Colonic mucosa (tissue), 4 donors: ENCODE data around the gene RBBP8NL. TPM values are rescaled to one million over a fixed set of nuclear protein-coding genes. Genes with fewer than 3 reads are reported as not detected.

Experiments
- DNase-seq: peaks from one replicate; pipeline ENCODE4 v3.0.0-alpha.2; 2020
- H3K27ac ChIP-seq: fragments of 200-600 bp; one replicate; pipeline ENCODE4 v1.8.0; 2021
- H3K27me3 ChIP-seq: fragments of 200-600 bp; one replicate; pipeline ENCODE4 v1.8.0; 2021
- H3K36me3 ChIP-seq: fragments of 200-600 bp; one replicate; pipeline ENCODE4 v1.8.0; 2021
- H3K4me1 ChIP-seq: fragments of 200-600 bp; one replicate; pipeline ENCODE4 v1.8.0; 2021; ENCODE audit warnings: mild to moderate bottlenecking
- H3K4me3 ChIP-seq: fragments of 200-600 bp; one replicate; pipeline ENCODE4 v1.8.0; 2021
- H3K9ac ChIP-seq, 2 donors: one replicate each; pipeline ENCODE4 v1.7.0; 2013; ENCODE audit warnings: control low read depth in 2 of 2, low read depth in 2 of 2, low read length in 2 of 2
- H3K9me3 ChIP-seq: fragments of 200-600 bp; one replicate; pipeline ENCODE4 v1.8.0; 2021
- intact Hi-C: fragments of 100-400 bp; cut with DNase I; formaldehyde crosslinking; loops from one replicate; pipeline ENCODE4 v1.14.1; 2022
- total RNA-seq, 2 donors: library from RNA; stranded (reverse); fragmentation: NEBNext Ultra II Directional in 1 of 2; extraction: Animal tissue kit (Norgen Biotek cat#: 25700) in 1 of 2; gene quantifications; one replicate each; pipeline ENCODE4 v1.2.1, GENCODE V29; 2021
- TF ChIP-seq, protein P1 (sequence below): fragments of 200-600 bp; IDR thresholded peaks from one replicate; pipeline ENCODE4 v1.8.0; 2022; ENCODE audit warnings: antibody characterized with exemption, mild to moderate bottlenecking
- donor health status: healthy.
- donor health status: DM: no; HTN: no; CAD: no.
- donor health status: DM: no; HTN: no; CAD: no.

RBBP8NL gene
- total RNA-seq, 2 donors from 2014 or later = 5.9 to 12.5 TPM

DNA sequence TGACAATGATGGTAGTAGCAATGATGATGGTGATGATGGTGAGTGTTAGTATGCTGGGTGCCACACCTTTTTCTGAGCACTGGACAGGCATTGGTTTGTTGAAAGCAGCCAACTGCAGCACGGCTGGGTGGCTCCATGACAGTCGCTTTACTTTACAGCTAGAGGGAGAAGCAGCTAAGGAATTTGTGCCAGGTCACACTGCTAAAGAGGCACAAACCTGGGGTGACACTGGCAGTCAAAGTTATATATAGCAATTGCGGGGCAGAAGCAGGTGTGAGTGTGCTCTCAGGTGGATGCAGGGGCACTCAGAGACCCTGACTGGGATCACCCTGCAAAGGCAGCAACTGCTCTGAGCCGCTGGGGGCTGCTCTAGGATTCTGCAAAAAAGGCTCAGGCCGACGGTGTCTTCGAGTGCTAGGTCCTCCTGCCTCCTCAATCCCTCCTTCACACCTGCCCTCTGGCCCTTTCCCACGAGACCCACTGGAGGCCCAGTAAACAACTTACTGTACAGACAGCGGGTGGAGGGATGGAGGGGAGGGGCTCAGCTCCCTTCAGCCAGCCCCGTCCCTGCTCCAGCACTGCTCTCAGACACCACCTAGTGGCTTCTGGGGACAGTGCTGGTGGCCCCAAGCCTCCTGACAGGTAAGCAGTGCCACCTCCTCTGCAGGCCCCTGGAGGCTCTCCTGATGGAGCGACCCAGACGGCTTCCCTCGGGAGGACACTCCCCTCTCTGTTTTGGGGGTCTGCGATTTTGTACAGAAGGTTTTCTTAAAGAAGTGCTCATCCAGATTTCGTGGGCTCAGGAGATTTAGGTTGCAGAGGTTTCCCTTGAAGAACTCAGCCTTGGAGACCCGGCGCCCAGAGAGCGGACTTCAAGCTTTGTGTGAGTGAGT lies 44.8 kb downstream of the RBBP8NL start:
- H3K36me3 ChIP-seq = no peaks in the 10 kb centered on the region
- H3K4me1 ChIP-seq = peaks cover under 1% of the 10 kb centered on the region
- TF ChIP-seq, protein P1, sequence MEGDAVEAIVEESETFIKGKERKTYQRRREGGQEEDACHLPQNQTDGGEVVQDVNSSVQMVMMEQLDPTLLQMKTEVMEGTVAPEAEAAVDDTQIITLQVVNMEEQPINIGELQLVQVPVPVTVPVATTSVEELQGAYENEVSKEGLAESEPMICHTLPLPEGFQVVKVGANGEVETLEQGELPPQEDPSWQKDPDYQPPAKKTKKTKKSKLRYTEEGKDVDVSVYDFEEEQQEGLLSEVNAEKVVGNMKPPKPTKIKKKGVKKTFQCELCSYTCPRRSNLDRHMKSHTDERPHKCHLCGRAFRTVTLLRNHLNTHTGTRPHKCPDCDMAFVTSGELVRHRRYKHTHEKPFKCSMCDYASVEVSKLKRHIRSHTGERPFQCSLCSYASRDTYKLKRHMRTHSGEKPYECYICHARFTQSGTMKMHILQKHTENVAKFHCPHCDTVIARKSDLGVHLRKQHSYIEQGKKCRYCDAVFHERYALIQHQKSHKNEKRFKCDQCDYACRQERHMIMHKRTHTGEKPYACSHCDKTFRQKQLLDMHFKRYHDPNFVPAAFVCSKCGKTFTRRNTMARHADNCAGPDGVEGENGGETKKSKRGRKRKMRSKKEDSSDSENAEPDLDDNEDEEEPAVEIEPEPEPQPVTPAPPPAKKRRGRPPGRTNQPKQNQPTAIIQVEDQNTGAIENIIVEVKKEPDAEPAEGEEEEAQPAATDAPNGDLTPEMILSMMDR = peak; percentile 95
- peak; percentile 77 for DNase-seq
- H3K9ac ChIP-seq = no peak overlapping the region
- H3K9me3 ChIP-seq = no peaks in the 10 kb centered on the region
- no peak overlapping the region for H3K4me3 ChIP-seq
- H3K27me3 ChIP-seq = no peaks in the 10 kb centered on the region
- intact Hi-C loops = loop anchor here (5.0 to 10.0 kb wide), 2 partner anchors 80 to 368 kb away; partner anchors contain the start of gene ADRM1
- no peak overlapping the region for H3K27ac ChIP-seq

DNA sequence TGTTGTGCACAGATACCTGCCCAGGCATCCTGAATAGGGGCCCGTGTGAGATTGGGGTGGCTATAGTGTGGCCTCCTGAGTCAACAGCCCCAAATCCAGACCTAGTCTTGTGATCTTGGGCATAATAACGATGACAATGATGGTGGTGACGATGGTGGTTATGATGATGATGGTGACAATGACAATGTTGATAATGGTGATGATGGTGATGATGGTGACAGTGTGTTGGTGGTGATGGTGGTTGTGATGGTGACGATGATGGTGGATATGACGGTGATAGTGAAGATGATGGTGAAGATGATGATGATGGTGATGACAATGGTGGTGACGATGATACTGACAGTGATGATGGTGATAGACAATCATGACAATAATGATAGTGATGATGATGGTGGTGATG lies 45.5 kb downstream of the RBBP8NL start:
- H3K27me3 ChIP-seq = no peaks in the 10 kb centered on the region
- H3K27ac ChIP-seq = no peak overlapping the region
- no peak overlapping the region for H3K4me3 ChIP-seq
- TF ChIP-seq, protein P1 = no peak
- H3K9me3 ChIP-seq = no peaks in the 10 kb centered on the region
- H3K36me3 ChIP-seq = no peaks in the 10 kb centered on the region
- intact Hi-C loops = loop anchor here (5.0 to 10.0 kb wide), 2 partner anchors 80 to 367 kb away; partner anchors contain the start of gene ADRM1
- H3K9ac ChIP-seq = no peak overlapping the region
- no peak for DNase-seq
- H3K4me1 ChIP-seq = no peaks in the 10 kb centered on the region

DNA sequence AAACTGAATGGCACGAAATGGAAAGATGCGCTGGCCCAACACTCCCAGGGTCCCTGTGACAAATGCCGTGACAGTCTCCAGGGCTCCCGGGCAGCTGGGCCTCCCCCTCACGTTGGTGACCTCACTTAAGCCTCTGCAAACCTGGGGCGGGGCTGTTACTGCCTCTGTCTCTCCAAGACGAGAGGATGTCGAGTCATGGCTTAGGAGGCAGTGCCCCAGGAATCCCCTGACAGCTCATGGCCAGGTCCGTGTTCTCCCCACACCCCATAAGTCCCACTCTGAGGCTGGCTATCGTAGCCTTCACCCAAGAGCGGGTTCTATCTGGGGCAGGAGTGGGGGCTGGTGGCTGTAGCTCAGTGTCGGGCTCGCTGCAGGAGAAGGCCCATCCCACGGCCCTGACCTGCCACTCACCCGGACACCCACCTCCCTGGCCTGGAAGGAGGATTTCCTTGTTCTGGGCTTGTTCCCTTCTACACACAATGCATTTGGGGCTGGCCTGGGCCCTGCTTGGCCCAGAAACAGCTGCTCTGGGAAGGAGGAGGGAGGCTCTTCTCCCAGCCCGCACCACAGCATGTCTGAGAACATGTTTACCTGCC lies 46.0 kb downstream of the RBBP8NL start:
- Histone ChIP-seq H3K36me3 (no peaks in the 10 kb centered on the region), H3K9ac (no peak overlapping the region), H3K4me1 (no peaks in the 10 kb centered on the region), H3K27ac (no peak overlapping the region), H3K9me3 (no peaks in the 10 kb centered on the region), H3K4me3 (no peak overlapping the region), H3K27me3 (no peaks in the 10 kb centered on the region)
- no peak for DNase-seq
- TF ChIP-seq, protein P1 = no peak
- intact Hi-C loops = loop anchor here (5.0 to 10.0 kb wide), 2 partner anchors 79 to 366 kb away; partner anchors contain the start of gene ADRM1

DNA sequence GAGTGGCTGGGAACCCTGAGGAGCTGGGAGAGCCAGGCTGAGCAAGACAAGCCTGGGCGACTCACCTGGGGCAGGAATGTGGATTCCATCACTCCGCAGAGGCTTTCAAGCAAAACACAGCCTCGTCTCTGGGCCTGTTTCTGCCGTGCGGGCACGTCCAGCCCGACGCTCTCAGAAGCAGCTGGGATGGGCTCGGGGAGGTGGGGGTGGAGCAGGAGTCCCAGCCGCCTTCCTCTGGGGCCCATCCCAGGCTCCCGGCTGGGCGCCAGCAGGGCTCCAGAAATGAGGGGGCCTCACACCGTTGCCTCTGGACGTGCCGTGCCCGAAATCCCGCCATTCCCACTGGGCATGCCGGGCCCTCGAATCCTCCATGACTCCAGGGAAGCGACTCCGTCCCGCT lies 49.1 kb downstream of the RBBP8NL start:
- no peaks in the 10 kb centered on the region for H3K9me3 ChIP-seq
- intact Hi-C loops = no loop called here
- TF ChIP-seq, protein P1 = no peak

DNA sequence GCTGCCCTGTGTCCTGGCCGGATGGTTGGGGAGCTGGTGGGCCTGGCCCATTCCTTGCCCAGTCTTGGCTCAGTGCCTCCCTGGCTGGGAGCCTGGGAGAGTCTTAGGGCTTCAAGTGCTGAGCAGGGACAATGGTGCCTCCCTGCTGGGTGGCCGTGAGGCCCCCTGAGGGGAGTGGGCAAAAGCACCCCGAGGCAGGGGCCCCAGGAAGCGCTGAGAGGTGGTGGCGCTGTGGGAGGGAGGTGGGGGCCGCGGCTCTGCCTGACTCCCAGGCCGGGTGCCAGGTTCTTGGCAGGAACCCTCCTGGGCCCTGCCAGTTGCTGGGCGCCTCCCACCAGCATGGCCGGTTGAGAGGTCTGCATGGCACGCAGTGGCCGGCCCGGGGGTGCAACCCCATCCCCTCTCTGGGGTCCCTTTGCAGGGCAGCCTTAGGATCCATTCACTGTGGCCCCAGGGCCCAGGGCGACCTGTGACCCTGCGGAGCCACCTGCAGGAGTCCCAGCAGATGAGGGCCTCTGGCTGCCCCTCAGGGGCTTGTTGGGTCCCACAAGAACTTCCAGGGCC lies 49.6 kb downstream of the RBBP8NL start:
- no peaks in the 10 kb centered on the region for H3K36me3 ChIP-seq
- DNase-seq = no peak
- TF ChIP-seq, protein P1 = no peak
- no peak overlapping the region for H3K4me3 ChIP-seq
- intact Hi-C loops = no loop called here
- H3K27me3 ChIP-seq = peaks cover 3% of the 10 kb centered on the region
- H3K9ac ChIP-seq = peak overlapping the region in 1 of 2 donors; percentile 35
- no peaks in the 10 kb centered on the region for H3K4me1 ChIP-seq
- no peak overlapping the region for H3K27ac ChIP-seq
- no peaks in the 10 kb centered on the region for H3K9me3 ChIP-seq

More for the DNA sequence above, 49.1 kb downstream of the RBBP8NL start:
- Histone ChIP-seq H3K9ac (peak overlapping the region in 1 of 2 donors; percentile 35), H3K4me1 (no peaks in the 10 kb centered on the region), H3K27me3 (peaks cover 3% of the 10 kb centered on the region), H3K4me3 (no peak overlapping the region), H3K27ac (no peak overlapping the region), H3K36me3 (no peaks in the 10 kb centered on the region)
- DNase-seq = no peak
